ENCODE data around the gene PREX1. TPM values are rescaled to one million over a fixed set of nuclear protein-coding genes. Genes with fewer than 3 reads are reported as not detected.

PREX1 gene
- total and polyA plus RNA-seq, 12 donors, result 10.1 to 85.1 (median 42.9) TPM

GRCh38 chr20:48635791-48636267 is 192.0 kb downstream of the PREX1 start:
- TF ChIP-seq POLR2A (IDR thresholded peaks at IDR 0.05) (no peak), CTCF (IDR thresholded peaks at IDR 0.05) (peak; percentile 73 to 89 (median 81))
- WGBS, 4 donors, result 23 to 44% (median 33%) methylated on average over 2 to 5 of the region's 5 CpGs
- Histone ChIP-seq H3K9me3 (replicated peaks in 1 of 3) (no peaks in the 10 kb centered on the region), H3K4me3 (no peak overlapping the region), H3K4me1 (replicated peaks in 1 of 2) (peaks cover 0 to 7% of the 10 kb centered on the region in 2 donors), H3K27ac (no peak overlapping the region), H3K27me3 (no peaks in the 10 kb centered on the region), H3K36me3 (replicated peaks in 1 of 2) (peaks cover 0 to 58% of the 10 kb centered on the region in 2 donors)
- intact Hi-C loops (cut with DNase I), result loop anchor here in 1 of 2 donors (5.0 kb wide), 1 partner anchor 271 kb away; no protein-coding TSS in a partner anchor
- peak; percentile 63 to 83 (median 69) for DNase-seq

GRCh38 chr20:48635361-48635760 is 192.4 kb downstream of the PREX1 start:
- 77 to 94% (median 91%) methylated on average over 5 of the region's 5 CpGs for WGBS, 4 donors
- Histone ChIP-seq H3K36me3 (replicated peaks in 1 of 2) (peaks cover 0 to 60% of the 10 kb centered on the region in 2 donors), H3K27me3 (no peaks in the 10 kb centered on the region), H3K4me3 (no peak overlapping the region), H3K27ac (no peak overlapping the region), H3K9me3 (replicated peaks in 1 of 3) (no peaks in the 10 kb centered on the region), H3K4me1 (replicated peaks in 1 of 2) (peaks cover 0 to 7% of the 10 kb centered on the region in 2 donors)
- TF ChIP-seq POLR2A (IDR thresholded peaks at IDR 0.05) (no peak), CTCF (IDR thresholded peaks at IDR 0.05) (no peak)
- DNase-seq, result no peak
- intact Hi-C loops (cut with DNase I), result loop anchor here in 1 of 2 donors (5.0 kb wide), 1 partner anchor 272 kb away; no protein-coding TSS in a partner anchor

- no peak overlapping the region for H3K4me3 ChIP-seq
- H3K9me3 ChIP-seq (replicated peaks in 1 of 3), result no peaks in the 10 kb centered on the region
- 87 to 95% (median 94%) methylated on average over 6 to 7 of the region's 7 CpGs for WGBS, 4 donors
- H3K4me1 ChIP-seq (replicated peaks in 1 of 2), result peaks cover 0 to 7% of the 10 kb centered on the region in 2 donors
- no peak overlapping the region for H3K27ac ChIP-seq
- DNase-seq, result no peak
- no peaks in the 10 kb centered on the region for H3K27me3 ChIP-seq
- TF ChIP-seq CTCF (IDR thresholded peaks at IDR 0.05) (no peak), POLR2A (IDR thresholded peaks at IDR 0.05) (no peak)
- peaks cover 0 to 60% of the 10 kb centered on the region in 2 donors for H3K36me3 ChIP-seq (replicated peaks in 1 of 2)
- intact Hi-C loops (cut with DNase I), result loop anchor here in 1 of 2 donors (5.0 kb wide), 1 partner anchor 273 kb away; no protein-coding TSS in a partner anchor
Observed at GRCh38 chr20:48634641-48635040, 193.2 kb downstream of the PREX1 start.

- Histone ChIP-seq H3K9me3 (replicated peaks in 1 of 3) (no peaks in the 10 kb centered on the region), H3K27me3 (no peaks in the 10 kb centered on the region), H3K27ac (no peak overlapping the region), H3K36me3 (replicated peaks in 1 of 2) (peaks cover 0 to 60% of the 10 kb centered on the region in 2 donors), H3K4me3 (no peak overlapping the region), H3K4me1 (replicated peaks in 1 of 2) (peaks cover 0 to 7% of the 10 kb centered on the region in 2 donors)
- intact Hi-C loops (cut with DNase I), result no loop called here
- no peak for TF ChIP-seq CTCF (IDR thresholded peaks at IDR 0.05)
- no peak for TF ChIP-seq POLR2A (IDR thresholded peaks at IDR 0.05)
- no peak for DNase-seq
- WGBS, 4 donors, result 85 to 94% (median 91%) methylated on average over 8 to 9 of the region's 9 CpGs
Observed at GRCh38 chr20:48633620-48634257, 194.1 kb downstream of the PREX1 start.

All from adrenal gland (tissue), 12 donors.